Stimulated activated CD8-positive, alpha-beta memory T cell treated with anti-CD3 and anti-CD28 coated beads, Interleukin-4, amount 100 ng/mL, for 1 hour (primary cell): ENCODE results near the gene KCNJ15.
"Not testable (repeated sequence)": the region's sequence is repeated elsewhere in the genome, so short reads cannot be mapped to it uniquely, and the experiment has no call there.

ENCODE experiments used
- DNase-seq, 2 donors: peaks; one replicate each; pipeline ENCODE4 v3.0.0-alpha.2; 2020; ENCODE audit warnings: low read depth in 2 of 2, low spot score in 1 of 2

Gene KCNJ15

DNA sequence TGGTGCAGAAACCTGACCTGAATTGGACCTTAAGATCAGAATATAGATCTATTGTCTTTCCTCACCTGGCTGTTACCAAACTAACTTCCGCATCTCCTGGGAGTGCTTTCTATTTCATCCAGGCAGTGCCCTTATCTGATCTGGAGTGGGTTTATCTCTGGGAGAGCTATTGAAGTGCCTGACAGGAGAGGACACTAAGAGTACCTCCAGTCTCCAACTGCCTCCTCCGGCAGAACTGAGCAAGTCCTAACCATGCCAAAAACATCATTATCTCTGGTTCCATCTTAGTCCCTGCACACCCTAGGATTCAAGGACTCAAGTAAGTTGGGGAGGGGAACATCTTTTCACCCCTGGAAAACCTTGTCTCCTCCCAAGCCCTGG is 12.4 kb upstream of the KCNJ15 start:
- no peak for DNase-seq

DNA sequence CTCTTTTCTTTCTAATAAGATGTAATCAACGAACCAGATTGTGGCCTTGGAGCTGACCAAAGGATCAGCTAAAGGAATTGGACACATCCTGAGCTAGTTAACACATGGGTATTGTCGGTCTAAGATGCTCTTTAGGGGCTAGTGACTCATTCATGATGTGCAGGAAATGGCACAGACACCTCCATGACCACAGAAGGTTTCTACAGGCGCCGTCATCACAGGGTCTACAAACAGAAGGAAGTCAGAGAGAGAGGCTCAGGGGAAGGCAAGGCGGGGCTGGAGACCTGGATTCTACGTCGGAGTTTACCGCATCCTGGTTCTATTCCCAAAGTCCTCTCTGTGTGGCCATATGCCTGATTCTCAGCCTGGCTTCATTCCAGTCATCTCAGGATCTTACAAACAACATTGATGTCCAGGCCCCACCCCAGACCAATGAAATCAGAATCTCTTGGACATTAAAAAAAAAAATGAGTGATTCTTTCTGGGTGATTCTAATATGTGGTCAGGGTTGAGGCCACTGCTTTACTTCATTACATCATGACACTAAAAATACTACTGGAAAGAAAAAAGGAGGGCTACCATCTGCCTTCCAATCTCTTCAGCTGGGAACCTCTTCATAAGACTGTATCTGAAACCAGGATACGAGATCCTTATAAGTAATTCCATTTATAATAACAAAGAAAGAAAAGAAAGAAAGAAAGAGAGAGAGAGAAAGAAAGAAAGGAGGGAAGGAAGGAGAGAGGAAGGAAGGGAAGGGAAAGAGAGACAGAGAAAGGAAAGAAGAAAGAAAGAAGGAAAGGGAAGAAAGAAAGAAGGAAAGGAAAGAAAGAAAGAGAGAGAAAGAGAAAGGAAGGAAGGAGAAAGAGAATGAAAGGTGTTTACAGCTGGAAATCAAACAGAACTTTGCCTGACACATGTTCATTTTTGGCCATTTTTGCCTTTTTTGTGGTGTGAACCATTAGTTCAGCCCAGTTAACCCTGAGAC is 11.6 kb upstream of the KCNJ15 start:
- peak in 1 of 2 donors; percentile 2 for DNase-seq

DNA sequence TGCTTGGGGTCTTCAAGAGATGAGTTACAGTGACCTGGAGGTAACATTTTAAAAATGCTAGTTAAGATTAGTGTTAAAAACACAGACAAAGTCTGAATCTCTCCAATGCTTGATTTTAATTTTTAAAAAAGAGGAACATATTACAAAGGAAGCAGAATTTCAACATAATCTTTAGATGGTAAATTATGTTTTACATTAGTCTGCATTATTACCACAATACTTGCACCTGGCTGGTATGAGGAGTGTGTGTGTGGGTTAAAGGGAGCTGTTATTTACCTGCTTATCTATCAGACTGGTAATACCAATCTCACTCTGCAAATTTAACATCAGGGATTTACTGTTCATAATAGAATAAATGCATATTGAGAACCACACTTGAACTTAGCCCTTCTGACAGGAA is 10.3 kb upstream of the KCNJ15 start:
- no peak for DNase-seq

DNA sequence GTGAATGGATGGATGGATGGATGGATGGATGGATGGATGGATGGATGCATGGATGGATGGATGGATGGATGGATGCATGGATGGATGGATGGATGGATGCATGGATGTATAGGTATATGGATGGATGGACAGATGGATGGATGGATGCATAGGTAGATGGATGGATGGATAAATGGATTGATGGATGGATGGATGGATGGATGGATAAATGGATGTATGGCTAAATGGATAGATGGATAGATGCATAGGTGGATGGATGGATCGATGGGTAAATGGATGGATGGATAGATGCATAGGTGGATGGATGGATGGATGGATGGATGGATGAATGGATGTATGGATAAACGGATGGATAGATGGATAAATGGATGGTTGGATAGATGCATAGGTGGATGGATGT is 9.7 kb upstream of the KCNJ15 start:
- DNase-seq = not testable (repeated sequence)

DNA sequence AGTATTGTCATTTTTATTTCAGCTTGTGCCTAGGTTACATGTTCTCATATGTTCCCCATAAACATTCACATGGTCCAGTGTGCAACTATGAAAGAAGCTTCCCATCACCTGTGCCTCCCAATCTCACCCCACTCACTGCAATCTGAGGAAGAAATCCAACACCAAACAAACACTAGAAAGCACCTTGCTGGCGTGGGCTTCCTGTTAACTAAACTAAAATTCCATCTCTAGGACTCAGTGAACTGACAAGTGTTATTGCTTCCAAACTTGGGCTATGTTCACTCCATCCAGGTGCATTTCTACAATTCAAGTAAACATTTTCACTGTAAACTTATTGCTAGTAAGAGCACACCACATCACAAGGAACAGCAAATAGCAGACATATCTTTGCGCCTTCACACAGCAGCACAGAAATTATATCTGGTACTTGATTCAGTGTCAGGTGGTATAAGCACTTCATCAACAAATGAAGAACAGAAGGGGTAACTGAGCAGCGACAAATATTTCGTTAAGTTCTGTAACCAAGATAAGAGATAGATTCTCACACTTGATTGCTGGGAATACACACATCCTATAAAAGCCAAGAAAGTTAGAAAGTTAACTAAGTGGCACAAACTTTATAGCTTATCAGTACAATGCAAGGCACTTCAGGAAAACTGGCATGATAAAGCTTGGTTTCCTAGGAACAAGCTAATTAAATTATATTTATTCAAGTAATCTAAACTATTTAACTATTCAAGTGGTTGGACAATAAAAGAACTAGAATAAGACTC is 8.9 kb upstream of the KCNJ15 start:
- DNase-seq = no peak

DNA sequence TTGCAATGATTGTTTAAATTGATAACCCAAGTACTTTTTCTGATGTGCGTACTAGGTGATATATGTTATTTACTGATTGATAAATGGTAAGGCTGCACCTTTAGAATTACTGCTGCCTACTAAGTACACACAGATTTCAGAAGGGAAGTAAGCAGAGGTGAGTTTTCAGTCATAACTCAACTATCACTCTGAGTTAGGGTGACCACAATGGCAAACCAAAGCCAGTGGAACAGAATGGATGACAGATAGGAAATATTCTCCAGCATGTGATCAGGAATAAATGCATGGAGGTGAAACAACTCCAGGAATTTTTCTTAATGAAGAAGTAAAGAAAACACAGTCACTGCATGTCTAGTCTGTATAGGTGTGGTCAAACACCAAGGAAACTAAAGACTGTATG is 7.5 kb upstream of the KCNJ15 start:
- no peak for DNase-seq

DNA sequence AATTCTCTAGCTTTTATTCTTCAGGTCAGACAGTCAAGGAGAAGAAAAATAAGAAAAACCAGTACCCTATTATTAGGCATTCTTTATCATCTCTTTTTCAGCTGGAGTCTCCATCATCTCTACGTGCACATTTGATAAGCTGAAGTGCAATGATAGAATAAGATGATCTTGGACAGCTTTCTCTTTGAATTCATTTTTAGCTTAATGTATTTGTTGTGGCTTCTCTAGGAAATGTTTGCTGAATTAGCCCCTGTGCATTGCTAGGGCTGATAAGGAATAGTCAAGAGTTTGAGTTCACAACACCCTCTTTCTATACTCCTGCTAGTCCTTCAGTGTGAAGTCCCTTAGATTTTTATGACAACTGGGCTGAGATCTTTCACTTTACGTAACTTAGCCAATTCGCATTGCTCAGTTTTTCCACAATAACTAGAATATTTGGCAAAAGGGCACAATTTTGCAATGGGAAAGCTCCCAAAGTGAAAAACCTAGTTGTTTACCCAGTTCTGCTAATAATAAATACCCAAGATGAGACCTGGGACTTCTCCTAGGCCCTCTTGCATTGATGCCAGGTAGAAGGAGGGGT is 7.0 kb upstream of the KCNJ15 start:
- DNase-seq = no peak

DNA sequence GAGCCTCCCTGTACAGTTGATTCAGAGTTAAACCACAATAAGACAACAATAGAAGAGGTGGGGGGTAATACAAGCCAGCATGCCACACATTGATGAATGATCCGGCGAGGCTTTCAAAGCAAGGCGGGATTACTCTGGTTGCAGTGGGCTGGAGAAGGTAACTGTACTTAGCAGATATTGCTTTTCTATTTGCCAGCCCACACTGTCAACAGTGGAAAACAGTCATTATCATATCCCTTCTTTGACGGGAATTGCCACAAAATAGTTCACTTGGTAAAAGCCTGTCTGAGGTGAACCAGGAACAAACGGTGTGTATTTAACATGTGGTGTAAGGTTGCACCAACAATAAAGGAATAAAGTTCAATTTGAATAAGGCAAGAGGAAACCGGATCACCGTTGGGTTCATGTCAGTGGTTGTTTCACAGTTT is 5.8 kb upstream of the KCNJ15 start:
- DNase-seq = no peak

DNA sequence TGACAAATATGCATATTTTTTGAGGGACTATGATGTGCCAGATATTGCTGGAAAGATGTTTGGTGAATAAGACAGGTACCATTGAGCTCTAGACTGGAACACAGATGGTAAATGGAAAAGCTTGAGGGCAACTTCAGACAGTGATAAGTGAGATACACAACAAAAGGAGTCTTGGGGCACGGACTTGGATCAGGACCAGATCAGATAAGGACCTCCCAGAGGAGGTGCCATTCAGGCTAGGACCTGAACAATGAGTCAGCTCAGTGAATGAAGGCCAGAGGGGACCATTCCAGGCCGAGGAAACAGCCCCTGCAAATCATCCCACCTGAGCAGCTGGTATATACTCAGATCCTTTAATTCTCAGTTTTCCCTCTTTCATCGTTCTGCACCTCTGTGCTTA is 1.8 kb upstream of the KCNJ15 start:
- no peak for DNase-seq

DNA sequence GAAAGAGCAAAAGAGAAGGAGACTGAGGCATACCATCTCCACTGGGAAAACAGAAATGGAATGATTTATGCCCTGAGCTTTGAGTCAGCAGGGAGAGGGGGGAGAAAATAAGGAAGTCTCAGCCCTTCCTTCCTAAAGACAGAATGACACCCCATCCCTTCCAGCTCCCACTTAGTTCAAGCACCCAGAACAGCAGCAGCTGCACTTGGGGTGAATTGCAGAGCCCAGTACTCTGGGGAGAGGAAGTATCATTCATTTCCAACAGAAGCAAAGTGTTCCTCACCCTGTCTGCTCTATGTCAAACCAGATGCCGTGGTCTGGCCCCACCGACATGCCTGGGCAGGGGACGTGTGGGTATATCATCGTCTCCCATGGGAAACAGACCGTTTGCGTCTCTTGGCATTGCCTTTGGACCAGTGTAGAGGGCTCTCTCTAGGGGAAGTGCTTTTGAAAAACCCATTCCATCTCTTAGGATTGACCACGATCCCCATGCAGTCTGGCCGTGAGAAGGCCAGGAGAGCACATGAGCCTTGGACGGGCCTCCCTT is 1.1 kb upstream of the KCNJ15 start:
- no peak for DNase-seq

DNA sequence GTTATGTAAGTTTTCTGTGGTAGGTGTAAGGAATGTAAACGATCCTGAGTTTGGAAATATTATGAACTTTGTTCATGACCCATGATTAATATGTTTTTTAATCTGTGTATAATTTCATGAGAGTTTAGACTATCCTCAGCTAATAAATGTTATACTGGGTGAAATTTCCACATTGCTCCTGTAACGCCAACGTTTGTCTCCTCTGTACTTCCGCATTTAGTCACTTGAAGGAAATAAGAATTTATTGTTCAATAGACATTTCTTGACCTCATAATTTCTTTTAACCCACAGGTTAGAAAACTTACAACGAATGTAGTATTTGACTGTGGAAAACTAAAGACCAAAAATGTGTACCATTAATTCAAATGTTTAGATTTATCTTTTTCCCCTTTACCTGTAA is 876 bp downstream of the KCNJ15 start:
- DNase-seq = no peak

DNA sequence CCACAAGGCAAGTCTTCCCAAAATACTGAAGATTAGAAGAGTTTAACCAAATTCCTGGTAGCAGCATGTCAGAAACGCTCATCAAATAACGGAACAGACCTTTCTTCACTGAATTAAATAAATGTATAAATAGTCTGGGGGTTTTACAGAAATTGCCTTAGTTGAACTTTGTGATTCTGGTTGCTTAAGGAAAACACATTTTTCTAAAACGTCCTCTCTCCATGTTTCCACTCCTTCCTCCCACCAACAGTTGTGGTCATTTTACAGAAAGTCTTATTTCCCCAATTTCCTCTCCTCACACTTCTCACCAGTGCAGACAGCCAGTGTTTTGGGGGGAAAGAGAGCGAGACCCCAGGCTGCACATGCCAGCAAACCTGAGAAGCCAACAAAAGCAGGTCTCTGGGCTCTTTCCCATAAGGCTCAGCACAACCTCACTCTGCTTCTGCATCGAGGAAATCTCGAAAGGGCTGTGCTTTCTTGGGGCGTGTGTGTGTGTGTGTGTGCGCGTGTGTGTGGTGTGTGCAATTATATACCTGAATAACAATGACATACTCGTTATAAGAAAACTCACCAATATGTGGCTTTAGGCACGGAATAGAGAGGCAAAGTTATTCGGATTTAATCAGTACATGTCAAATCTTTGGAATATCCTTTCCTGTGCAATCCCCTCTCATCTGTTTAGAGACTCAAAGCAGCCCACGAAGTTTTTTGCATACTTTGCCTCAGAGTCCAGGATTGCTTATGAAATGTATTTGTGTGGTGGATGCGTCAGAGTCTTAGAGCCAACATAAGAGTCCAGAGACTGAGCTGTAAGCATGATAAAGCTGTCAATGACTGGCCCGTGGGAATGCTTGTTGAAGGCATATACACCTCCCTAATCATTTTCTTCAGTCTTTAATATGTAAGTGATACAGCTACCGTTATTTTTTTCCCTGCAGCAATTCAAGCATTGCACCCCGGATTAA is 2.0 kb downstream of the KCNJ15 start:
- no peak for DNase-seq

DNA sequence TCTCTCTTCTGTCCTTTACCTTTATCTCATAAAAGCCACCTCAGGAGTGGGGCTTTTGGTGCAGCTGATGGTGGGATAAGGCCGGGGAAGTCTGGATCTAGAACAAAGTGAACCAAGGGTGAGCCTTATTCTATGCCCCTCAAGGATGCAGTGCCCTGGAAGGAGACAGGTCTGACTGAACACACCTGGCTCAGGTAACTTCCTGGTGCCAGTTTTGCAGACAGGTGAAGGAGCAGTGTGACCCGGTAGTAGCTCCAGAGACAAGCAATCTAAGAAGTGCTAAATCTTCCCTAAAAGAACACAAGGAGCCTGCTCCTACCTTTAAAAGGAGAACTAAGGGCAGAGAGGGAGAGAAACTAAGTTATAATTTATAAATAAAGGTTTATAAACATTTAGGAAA is 2.9 kb downstream of the KCNJ15 start:
- no peak for DNase-seq

DNA sequence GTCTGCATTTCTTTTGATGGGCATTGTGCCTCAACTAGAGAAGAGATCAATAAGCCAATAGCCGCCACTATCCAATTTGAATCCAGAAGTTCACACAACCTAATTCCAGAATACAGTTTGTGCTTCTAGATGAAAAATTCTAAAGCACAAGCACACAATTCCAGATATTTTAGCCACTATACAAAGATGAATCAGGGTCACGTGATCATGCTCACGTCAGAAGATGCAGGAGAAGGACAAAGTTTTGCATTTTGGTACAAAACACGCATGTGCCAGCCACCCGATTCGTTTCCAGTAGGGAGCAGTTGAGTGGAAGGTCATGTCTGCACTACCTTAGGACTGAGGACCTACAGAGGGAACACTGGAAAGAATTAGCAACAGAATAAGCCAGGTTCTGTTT is 3.6 kb downstream of the KCNJ15 start:
- DNase-seq = no peak

DNA sequence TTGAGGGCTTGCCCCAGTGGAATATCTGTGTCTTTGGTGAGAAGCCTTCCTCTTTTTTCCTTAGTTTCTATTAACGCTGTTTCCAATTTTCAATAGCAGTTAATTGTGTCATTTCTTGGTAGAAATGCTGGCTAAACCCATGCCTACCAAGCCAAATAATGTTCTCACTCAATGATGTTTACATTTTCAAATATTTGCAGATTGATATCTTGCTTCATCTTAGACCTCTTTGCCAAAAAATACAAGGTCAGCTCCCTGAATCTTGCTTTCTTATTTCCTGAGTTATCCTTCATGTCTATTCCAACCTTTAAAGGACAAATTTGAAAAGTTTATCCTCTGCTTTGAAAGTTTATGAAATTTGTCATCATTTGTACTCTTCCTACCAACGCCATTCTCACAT is 5.1 kb downstream of the KCNJ15 start:
- DNase-seq = no peak

DNA sequence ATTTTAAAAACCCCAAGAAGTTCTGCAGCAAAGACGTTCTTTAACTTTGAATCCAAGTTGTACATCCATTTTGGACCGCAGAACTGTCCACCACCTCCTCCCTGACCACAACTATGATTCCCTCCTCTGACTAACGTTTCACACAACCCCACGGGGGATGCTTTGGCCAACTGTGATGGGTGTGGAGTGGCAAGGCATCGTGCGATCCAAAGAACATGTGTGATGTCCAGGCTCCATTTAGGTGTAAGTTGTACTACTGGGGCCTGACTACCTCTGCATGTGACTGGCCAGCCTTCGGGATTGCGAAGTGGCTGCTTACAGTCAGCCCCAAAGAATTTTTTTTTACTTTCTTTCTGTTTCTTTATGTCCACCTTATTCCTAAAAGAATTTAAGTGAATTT is 6.7 kb downstream of the KCNJ15 start:
- no peak for DNase-seq

DNA sequence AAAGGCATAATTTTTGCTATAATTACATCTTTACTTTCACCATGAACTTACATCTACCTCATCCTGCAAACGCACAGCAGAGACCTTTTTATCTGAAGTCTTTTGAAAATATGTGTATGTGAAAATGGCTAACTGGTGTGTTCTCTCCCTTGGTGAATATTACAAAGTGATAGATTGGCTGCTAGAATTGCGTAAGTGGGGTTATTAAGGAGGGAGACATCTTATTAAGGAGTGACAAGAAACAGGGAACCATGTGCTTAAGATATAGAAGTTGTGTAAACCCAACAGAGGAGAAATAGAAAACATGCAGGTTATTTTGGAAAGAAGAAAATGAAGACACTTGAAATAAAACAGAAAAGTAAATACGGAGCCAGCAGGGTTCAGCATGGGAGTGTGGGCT is 7.8 kb downstream of the KCNJ15 start:
- no peak for DNase-seq

DNA sequence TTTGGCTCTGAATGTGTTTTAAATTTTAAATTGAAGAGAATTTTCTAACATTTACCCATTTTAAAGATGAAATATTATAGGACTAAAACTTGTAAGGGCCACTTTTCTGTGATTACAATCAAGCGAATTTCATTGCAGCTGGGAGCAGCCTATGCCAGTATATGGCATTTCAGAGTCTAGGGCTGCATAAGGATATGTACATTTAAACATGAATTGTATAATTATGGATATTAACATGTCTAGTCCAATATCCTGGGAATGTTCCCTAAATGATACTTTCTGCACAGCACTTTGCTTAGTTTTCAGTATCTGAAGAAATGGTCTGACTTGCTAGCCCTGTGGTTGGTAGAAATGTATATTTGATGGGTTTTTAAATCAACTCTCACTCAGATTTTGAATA is 8.4 kb downstream of the KCNJ15 start:
- no peak for DNase-seq

DNA sequence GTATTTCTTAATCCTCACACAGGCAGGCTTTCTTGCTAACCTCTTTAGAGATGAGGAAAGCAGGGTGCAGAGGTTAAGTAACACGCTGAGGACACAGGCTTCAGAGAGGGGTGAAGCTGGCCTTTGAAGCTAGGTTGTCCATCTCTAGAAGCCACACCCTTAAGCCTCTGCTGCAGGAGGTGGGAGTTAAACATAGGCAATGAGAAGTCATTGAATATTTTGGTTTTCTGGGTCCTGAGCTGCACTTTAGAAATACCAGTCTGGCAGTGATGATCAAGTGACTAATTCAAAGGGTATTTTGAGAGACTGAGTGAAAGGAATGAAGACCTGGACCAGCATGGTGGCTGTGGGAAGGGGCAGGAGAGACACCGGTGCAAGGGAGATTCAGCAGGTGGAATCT is 9.9 kb downstream of the KCNJ15 start:
- no peak for DNase-seq

DNA sequence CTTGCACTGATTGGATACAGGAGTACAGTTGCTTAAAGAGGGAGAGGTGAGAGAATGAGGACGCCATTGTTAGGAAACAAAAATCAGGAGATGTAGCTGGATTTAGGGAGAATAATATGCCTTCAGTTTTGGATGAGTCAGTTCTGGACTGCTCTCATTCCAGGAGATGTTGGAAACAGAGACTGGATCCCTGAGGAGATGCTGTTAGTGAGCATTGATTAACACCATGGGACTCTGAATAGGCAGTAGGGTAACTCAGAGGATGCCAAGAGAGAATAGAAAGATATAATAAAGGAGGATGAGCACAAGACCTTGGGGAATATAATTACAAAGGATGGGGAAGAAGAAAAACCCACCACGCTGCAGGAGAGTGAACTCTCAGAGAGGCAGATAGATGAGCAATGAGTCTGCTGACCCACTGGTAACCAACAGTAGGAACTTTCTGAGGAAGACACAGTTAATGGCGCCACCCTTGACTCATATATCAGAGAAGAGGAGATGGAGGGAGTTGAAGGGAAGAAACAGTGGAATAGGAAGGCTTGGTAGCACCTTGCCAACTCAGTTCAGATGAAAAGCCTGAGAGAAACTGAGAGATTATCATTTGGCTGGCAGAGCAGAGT is 10.5 kb downstream of the KCNJ15 start:
- no peak for DNase-seq
